GM18519 (cell line): Measurements from ENCODE around the gene KIAA1217.

Experiments
- ATAC-seq: cut with Tn5 transposase; IDR thresholded peaks from one replicate; pipeline ENCODE4 v1.9.1; 2021; ENCODE audit warnings: mild to moderate bottlenecking, moderate library complexity; ENCODE audit not compliant: unreplicated experiment, low FRiP score

KIAA1217 gene

GRCh38 chr10:24207781-24208611, 942 bp upstream of the KIAA1217 start:
- ATAC-seq, result no peak

DNA sequence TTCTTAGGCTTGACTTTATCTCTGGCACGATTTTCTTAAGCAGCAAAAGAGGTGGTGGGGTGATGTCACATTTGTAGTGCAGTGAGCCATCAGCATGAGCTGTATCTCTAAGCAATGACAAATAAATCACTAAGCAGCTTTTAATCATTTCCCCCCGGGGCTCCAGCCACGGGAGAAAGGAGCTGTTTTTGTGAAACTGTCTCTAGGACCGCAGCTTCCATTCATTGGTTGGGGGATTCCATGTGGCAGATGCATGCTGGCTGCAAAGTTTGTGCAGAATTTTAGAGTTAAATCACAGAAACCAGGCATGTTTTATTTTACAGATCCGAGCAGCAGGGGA, 464 bp downstream of the KIAA1217 start:
- ATAC-seq, result peak; percentile 31

GRCh38 chr10:24209946-24210491, 1.1 kb downstream of the KIAA1217 start:
- ATAC-seq, result peak; percentile 77

- ATAC-seq, result no peak
These were observed 1.6 kb downstream of the KIAA1217 start for GRCh38 chr10:24210501-24210900.

- no peak for ATAC-seq
These were observed 4.3 kb downstream of the KIAA1217 start for GRCh38 chr10:24213266-24213665.

DNA sequence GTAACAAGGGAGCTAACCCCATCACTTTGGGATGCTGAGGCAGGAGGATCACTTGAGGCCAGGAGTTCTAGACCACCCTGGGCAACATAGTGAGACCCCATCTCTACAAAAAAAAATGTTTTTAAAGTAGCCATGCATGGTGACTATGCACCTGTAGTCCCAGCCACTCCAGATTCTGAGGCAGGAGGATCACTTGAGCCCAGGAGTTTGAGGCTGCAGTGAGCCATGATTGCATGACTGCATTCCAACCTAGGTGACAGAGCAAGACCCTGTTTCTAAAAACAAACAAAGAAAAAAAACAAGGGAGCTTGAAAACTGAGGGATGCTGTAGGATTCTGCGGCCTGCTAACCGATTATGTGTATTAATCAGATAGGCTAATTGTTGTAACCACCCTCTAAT, 4.9 kb downstream of the KIAA1217 start:
- ATAC-seq, result no peak

DNA sequence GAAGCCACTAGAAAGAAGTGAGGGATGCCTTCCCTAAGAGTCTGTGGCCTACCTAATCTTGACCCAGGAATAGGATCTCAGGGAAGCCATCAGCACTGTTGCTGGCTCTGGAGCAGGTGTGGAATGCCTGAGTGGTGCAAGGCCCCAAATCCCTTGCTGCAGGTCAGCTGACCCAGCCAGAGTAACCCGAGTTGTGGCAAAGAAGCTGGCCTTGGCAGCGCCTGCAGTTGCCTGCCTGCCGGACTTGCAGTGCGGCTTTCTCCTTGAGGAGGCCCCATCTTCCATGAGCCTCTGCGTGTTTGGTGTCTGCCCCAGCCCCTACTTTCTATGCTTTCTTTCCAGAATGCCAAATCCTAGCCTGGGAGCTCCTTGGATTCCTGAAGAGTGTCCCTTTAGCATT, 5.8 kb downstream of the KIAA1217 start:
- no peak for ATAC-seq

DNA sequence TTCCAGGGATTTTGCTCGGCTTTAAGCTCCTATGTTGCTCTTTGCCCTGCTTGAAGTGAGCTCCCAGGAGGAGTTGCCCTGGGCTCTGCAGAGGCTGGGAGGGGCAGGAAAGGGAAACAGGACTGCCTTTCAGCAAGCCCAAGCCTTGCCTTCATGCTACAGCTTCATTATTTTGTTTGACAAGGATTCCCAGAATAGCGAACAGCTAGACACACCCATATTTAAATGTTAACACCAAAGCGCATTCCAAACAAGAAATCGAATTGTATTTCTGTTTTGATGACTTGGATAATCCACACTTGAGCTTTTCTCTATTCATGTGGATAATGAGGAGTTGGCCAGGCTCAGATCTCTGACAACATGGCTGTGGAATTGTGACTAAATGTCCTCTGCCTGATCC, 6.3 kb downstream of the KIAA1217 start:
- no peak for ATAC-seq

DNA sequence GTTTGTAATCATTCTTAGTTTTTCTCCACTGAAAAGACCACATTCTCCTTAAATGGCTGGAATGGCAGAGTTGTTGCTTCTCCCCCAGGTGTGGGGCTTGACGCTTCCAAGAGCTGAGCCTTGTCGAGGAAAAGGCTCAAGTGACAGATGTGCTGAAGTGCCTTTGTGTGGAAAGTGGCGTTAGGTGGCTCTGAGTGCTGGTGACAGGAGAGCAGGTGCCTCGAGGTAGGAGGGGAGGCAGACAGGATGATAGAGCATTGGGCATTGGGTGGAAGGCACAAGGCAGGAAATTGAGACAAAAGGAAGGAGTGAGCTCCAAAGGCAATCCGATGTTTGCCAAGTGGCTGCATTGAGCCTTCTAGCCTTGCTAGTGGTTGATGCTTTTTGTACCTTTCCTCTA, 6.7 kb downstream of the KIAA1217 start:
- ATAC-seq, result no peak

- ATAC-seq, result no peak
These were observed 11.0 kb downstream of the KIAA1217 start for GRCh38 chr10:24219963-24220362.

- no peak for ATAC-seq
These were observed 14.4 kb downstream of the KIAA1217 start for GRCh38 chr10:24223341-24223740.

DNA sequence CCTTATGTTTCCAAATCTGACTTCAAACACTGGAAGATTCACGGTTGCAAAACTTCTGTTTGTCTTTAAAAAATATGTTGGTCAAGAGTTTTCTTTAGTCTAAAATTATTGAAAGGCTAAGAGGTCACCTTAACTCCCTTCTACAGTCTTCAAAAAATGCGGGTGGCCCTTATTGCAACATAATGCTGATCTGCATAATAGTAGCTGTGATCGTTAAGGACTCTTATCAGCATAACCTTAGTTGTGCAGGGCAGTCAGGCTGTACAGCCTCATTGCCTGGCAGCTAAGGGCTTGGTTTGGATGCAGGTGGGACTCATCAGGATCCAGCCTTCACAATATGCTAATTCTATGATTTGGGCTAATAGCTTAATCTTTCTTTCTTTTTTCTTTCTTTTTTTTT, 15.0 kb downstream of the KIAA1217 start:
- ATAC-seq, result no peak

- ATAC-seq, result no peak
These were observed 19.7 kb downstream of the KIAA1217 start for GRCh38 chr10:24228642-24229041.

GRCh38 chr10:24229909-24230308, 21.0 kb downstream of the KIAA1217 start:
- ATAC-seq, result no peak

DNA sequence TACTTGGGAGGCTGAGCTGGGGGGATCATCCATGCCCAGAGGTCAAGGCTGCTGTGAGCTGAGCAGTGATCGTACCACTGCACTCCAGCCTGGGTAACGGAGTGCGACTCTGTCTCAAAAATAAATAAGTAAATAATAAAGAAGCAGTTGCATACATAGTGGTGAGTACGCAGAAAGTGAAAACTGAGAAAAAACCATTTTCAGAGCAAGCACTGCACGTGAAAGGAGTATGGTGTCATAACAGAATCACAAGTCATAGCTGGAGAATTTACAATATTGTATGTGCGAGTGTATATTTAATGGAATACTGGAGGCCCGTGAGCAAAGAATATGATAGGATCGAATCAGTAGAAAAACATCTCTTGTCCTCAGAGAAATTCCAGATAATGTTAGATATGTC, 22.3 kb downstream of the KIAA1217 start:
- no peak for ATAC-seq

- no peak for ATAC-seq
These were observed 25.8 kb downstream of the KIAA1217 start for GRCh38 chr10:24234784-24235183.

GRCh38 chr10:24235471-24235870, 26.5 kb downstream of the KIAA1217 start:
- no peak for ATAC-seq

DNA sequence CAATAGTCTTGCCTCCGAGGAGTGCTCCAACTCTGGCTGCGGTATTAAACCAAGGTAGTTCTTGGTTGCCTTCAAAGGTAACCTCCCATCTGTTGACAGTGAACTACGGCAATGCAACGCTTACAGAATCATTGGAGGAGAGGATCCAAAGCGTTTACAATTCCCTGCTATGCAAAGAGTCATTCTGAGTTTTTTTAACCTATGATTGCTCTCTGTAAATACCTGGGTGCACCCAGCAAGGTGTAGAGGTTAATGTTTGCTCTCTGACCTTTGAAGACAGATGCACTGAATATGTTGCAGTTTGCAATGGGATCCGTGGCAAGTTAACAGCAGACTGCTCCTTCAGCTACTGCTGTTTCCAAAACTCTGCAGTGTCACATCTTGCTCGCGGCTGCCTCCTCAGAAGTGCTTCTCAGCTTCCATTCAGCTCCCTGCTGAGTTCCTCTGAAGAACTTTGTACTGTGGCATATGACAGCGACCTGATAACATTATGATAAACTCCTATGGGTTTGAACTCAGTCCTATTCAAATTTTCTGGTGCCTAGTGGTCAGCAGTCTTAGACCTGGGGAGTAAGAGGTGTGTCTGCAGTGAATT, 29.0 kb downstream of the KIAA1217 start:
- no peak for ATAC-seq

DNA sequence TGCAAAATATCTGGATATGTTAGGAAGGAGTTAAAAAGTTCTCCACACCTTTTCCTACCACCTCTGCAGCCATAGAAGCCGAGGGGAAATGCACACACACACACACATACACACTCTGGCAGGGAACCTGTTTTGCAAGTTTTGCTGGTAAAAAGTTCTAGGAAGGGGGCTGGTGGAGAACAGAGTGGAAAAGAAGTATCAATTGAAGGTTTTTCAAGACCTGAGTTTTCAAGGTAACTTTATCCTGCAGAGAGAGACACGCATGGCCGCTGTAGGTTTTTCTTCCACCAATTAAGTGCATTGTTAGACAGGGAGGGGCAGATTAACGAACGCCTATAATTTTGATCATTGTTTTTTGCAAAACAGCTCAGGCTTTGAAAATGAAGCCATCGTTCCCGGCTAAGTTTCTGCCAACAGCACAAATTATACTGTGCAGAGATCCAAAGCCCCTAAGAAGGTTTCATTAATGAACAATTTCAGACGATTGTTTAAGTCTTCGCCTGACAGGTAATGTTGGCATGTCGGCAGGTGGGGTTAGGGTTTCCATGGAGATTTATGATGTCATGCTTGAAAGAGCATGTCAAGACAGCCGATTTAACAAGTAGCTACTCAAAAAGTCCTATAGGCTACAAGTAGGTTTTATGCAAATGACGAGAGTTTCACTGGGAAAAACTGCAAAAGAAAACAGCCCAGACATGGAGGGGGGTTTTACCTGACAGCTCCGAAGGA, 29.7 kb downstream of the KIAA1217 start:
- ATAC-seq, result no peak

- ATAC-seq, result no peak
These were observed 30.5 kb downstream of the KIAA1217 start for GRCh38 chr10:24239289-24240040.
